NT2/D1 (cell line): ENCODE measurements around the gene BSN.

Experiments
- SUZ12 ChIP-seq: IDR thresholded peaks from 2 replicates; pipeline ENCODE4 v1.6.1; 2011; ENCODE audit not compliant: insufficient read length, insufficient read depth; ENCODE audit errors: extremely low read depth
- YY1 ChIP-seq: IDR thresholded peaks from 2 replicates; pipeline ENCODE4 v1.6.1; 2011; ENCODE audit not compliant: insufficient read length, insufficient read depth
- ZNF274 ChIP-seq: IDR thresholded peaks from 2 replicates; pipeline ENCODE4 v1.6.1; 2011; ENCODE audit warnings: mild to moderate bottlenecking, low read depth, low read length

GRCh38 chr3:49669352-49669751, 115.1 kb downstream of the BSN start:
- TF ChIP-seq ZNF274 (no peak), YY1 (no peak), SUZ12 (no peak)
